GM12874 (cell line): ENCODE data around the gene GPC5.

Experiments used
- TF ChIP-seq, protein P1 (sequence below): IDR thresholded peaks from 2 replicates; pipeline ENCODE4 v1.5.1; 2011; ENCODE audit warnings: low read depth, mild to moderate bottlenecking, control low read depth, low read length, moderate library complexity; ENCODE audit not compliant: insufficient read depth

Gene GPC5

DNA sequence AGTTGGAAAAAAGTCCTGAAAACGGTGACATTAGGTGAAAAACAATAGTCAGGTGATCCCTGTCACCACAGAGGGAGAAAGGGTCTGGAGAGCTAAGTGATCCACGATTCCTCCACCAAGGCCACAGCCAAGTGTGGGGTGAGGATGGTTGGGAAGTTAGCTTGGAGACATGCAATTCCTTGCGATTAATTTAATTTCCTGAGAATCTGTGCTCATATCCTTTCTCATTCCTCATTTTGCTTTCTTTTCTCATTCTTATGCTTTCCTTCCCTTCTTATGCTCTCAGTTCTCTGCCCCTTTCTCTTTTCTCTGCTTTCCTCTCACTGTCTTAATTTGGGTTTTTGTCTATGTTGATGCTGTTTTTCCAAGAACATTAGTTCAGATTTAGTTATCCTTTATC, 68.8 kb downstream of the GPC5 start:
- TF ChIP-seq, protein P1, sequence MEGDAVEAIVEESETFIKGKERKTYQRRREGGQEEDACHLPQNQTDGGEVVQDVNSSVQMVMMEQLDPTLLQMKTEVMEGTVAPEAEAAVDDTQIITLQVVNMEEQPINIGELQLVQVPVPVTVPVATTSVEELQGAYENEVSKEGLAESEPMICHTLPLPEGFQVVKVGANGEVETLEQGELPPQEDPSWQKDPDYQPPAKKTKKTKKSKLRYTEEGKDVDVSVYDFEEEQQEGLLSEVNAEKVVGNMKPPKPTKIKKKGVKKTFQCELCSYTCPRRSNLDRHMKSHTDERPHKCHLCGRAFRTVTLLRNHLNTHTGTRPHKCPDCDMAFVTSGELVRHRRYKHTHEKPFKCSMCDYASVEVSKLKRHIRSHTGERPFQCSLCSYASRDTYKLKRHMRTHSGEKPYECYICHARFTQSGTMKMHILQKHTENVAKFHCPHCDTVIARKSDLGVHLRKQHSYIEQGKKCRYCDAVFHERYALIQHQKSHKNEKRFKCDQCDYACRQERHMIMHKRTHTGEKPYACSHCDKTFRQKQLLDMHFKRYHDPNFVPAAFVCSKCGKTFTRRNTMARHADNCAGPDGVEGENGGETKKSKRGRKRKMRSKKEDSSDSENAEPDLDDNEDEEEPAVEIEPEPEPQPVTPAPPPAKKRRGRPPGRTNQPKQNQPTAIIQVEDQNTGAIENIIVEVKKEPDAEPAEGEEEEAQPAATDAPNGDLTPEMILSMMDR = no peak

DNA sequence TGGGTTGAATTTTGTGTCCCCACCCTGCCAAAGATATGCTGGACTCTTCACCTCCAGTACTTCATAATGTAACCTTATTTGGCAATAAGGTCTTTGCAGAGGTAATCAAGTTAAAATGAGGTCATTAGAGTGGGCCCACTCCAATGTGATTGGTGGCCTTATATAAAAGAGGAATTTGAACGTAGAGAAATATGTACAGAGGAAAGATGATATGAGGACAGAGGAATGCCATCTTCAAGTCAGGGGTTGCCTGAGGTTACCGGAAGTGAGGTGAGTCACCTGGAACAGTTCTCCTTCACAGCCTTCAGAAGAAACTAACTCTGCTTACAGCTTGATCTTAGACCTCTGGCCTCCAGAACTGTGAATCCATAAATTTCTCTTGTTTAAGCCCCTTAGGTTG, 69.9 kb downstream of the GPC5 start:
- TF ChIP-seq, protein P1 = no peak

DNA sequence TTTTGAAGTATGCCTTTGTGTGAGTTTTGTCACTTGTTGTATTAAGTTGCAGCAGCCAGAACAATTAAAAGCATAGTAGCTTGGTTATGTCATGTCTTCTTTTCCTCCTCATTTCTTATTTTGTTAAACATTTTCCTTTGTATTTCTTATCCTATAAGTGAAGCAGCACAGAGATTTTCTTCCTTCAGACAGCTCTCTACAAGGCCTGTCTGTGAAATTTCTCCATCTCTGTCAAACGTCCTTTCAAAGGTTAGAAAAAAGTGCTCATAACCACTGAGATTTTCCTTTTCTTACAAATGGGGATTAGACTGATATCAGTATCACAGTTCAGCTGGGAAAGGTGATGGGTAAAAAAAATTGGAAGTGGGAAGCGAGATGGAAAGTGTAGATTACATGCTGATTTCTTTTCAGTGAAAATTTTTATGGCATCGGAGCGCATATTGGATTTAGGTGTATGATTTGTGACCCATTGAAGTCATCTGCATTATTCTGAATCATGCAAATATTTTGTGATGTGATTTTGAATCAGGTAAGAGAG, 71.7 kb downstream of the GPC5 start:
- TF ChIP-seq, protein P1 = no peak

DNA sequence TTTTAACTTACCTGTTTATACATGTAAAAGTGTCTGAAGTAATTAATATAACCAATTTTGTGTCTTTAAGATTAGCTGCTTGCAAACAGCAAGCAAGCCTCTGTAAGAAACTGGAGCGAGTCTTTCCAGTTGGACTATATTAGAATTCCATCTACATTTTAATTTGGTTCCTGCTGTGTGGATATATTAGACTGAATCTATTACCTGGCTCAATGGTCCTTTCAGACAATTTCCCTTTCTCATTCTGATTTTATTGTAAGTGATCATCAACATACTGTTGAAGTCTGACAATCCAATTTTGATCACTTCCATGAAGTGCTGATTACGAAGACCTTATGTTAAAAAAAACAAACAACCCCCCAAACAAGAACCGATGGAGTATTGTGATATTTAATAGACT, 72.3 kb downstream of the GPC5 start:
- TF ChIP-seq, protein P1 = no peak

DNA sequence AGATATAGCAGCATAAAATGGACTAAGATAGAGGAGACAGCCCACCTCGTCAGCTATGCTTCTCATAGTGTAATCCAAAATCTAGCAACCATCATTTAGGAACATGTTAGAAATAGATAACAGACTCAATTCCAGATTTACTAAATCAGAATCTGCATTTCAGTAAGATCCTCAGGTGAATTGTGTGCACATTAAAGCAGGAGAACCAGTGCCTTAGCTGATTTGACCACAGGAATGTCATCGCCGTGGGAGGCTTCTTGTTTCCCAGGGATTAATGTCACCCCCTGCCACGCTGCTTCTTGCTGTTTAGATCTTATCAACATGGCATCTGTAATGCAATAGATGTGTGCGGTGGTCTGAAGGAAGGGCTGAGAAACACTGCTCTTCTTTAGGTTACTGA, 84.0 kb downstream of the GPC5 start:
- TF ChIP-seq, protein P1 = no peak

DNA sequence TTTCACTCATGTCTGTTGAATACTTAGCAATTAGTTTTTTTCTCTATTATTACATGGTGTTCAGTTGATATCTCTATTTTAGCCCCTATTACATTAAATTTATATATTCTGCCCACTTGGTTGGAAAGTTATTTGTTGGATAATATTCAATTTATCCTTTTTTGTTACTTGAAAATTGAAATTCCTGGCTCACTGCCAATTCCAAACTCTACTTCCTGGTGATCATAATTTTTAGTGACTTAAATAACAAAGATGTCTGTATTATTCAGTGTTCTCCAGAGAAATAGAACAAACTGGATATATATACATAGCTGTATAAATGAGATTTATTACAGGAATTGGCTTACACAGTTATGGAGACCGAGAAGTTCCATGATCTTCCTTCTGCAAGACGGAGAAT, 93.6 kb downstream of the GPC5 start:
- TF ChIP-seq, protein P1 = no peak

DNA sequence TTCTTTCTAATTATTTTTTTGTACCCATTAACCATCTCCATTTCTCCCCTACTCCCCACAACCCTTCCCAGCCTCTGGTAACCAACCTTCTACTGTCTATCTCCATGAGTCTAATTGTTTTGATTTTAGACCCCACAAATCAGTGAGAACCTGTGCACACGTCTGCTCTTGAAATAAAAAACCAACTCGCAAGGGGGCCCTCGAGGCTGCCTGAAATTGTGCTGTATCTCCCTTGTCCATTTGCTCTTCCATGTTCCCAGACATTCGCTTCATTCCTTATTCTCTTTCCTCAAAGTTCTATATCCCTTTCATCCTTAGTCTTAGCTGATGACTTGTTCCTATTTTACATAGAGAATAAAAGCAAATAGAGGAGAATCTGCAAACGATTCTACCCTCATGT, 95.0 kb downstream of the GPC5 start:
- TF ChIP-seq, protein P1 = no peak
